Loucy (cell line): ENCODE measurements around the gene PDS5A.
"Not testable (repeated sequence)": the region's sequence is repeated elsewhere in the genome, so short reads cannot be mapped to it uniquely, and the experiment has no call there.

Experiments
- H2AFZ ChIP-seq: fragments of 200-600 bp; sonication (generic); 2 replicates; pipeline ENCODE4 v1.6.0; 2016; ENCODE audit warnings: antibody characterized with exemption, mild to moderate bottlenecking, low read length, moderate library complexity
- H3F3A ChIP-seq: fragments of 200-600 bp; 2 replicates; pipeline ENCODE4 v1.6.0; 2016; ENCODE audit warnings: antibody characterized with exemption, low read depth, mild to moderate bottlenecking
- H3K27me3 ChIP-seq: fragments of 200-600 bp; sonication (generic); 2 replicates; pipeline ENCODE4 v1.6.1; 2014; ENCODE audit warnings: low read length, mild to moderate bottlenecking; ENCODE audit not compliant: insufficient read depth, poor library complexity, severe bottlenecking
- H3K36me3 ChIP-seq: fragments of 200-600 bp; sonication (generic); 2 replicates; pipeline ENCODE4 v1.6.1; 2016; ENCODE audit warnings: low read length; ENCODE audit not compliant: insufficient read depth
- H3K4me1 ChIP-seq: fragments of 200-600 bp; sonication (generic); 2 replicates; pipeline ENCODE4 v1.5.1; 2014; ENCODE audit warnings: low read length, mild to moderate bottlenecking; ENCODE audit not compliant: insufficient read depth, poor library complexity, severe bottlenecking
- H3K4me2 ChIP-seq: fragments of 200-600 bp; sonication (generic); 2 replicates; pipeline ENCODE4 v1.6.0; 2014; ENCODE audit warnings: antibody characterized with exemption, low read length, low read depth, mild to moderate bottlenecking; ENCODE audit not compliant: poor library complexity, severe bottlenecking
- H3K4me3 ChIP-seq: fragments of 200-600 bp; sonication (generic); 2 replicates; pipeline ENCODE4 v1.5.1; 2014; ENCODE audit warnings: low read length, mild to moderate bottlenecking, mixed read lengths; ENCODE audit not compliant: poor library complexity, severe bottlenecking
- H3K79me2 ChIP-seq: fragments of 200-600 bp; sonication (generic); 2 replicates; pipeline ENCODE4 v1.6.1; 2014; ENCODE audit warnings: low read length; ENCODE audit not compliant: insufficient read depth
- H3K9ac ChIP-seq: fragments of 200-600 bp; sonication (generic); 2 replicates; pipeline ENCODE4 v1.6.0; 2014; ENCODE audit warnings: mild to moderate bottlenecking, low read depth, low read length, moderate library complexity; ENCODE audit not compliant: poor library complexity, severe bottlenecking
- H3K9me2 ChIP-seq: fragments of 200-600 bp; sonication (generic); replicated peaks from 2 replicates; pipeline ENCODE4 v1.6.1; 2016; ENCODE audit warnings: low read depth, low read length, mixed read lengths
- H3K9me3 ChIP-seq: fragments of 200-600 bp; sonication (generic); 2 replicates; pipeline ENCODE4 v1.6.1; 2014; ENCODE audit warnings: mild to moderate bottlenecking, antibody characterized with exemption, low read length, low read depth; ENCODE audit not compliant: insufficient read depth
- H4K20me1 ChIP-seq: fragments of 200-600 bp; sonication (generic); 2 replicates; pipeline ENCODE4 v1.6.0; 2014; ENCODE audit warnings: antibody characterized with exemption, low read length, mild to moderate bottlenecking; ENCODE audit not compliant: insufficient read depth, poor library complexity, severe bottlenecking
- EZH2phosphoT487 ChIP-seq: fragments of 200-600 bp; IDR thresholded peaks from 2 replicates; pipeline ENCODE4 v1.6.1; 2018; ENCODE audit warnings: antibody characterized with exemption, mild to moderate bottlenecking, moderate library complexity, borderline replicate concordance
- TF ChIP-seq, protein P1 (sequence below): fragments of 200-600 bp; sonication (generic); conservative IDR thresholded peaks from 2 replicates; pipeline ENCODE4 v1.5.1; 2014; ENCODE audit warnings: mild to moderate bottlenecking, antibody characterized with exemption, low read length

Gene PDS5A

DNA sequence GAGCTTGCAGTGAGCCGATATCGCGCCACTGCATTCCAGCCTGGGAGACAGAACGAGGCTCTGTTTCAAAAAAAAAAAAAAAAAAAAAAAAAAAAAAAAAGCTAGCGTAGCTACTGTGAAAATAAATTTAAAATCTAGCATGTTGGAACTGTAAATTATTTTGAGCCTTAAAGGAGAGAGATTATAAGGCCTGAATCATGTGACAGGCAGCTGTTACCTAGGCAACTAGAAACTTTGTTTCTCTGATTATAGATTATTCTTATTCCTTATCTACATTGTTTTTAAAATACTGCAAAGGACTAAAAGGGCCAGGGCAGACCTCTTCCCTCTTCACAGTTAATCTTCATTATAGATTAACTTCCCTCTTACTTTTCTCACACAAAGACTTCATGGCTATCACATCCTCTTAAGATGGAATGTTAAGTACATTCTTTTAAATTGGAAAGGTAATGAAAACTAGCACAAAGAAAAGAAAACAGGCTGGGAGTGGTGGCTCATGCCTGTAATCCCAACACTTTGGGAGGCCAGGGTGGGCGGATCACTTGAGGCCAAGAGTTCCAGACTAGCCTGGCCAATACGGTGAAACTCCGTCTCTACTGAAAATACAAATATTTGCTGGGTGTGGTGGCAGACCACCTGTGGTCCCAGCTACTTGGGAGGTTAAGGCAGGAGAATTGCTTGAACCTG lies 21.1 kb upstream of the PDS5A start:
- Histone ChIP-seq H4K20me1 (no peaks in the 10 kb centered on the region), H3K4me1 (no peaks in the 10 kb centered on the region), H3K9me2 (no peaks in the 10 kb centered on the region), H3K9me3 (no peaks in the 10 kb centered on the region), H2AFZ (no peak overlapping the region), H3K4me3 (no peak overlapping the region), H3K36me3 (no peaks in the 10 kb centered on the region), H3K79me2 (no peaks in the 10 kb centered on the region), H3K9ac (no peak overlapping the region), H3K4me2 (no peak overlapping the region), H3K27me3 (no peaks in the 10 kb centered on the region), H3F3A (no peaks in the 10 kb centered on the region)
- TF ChIP-seq, protein P1, sequence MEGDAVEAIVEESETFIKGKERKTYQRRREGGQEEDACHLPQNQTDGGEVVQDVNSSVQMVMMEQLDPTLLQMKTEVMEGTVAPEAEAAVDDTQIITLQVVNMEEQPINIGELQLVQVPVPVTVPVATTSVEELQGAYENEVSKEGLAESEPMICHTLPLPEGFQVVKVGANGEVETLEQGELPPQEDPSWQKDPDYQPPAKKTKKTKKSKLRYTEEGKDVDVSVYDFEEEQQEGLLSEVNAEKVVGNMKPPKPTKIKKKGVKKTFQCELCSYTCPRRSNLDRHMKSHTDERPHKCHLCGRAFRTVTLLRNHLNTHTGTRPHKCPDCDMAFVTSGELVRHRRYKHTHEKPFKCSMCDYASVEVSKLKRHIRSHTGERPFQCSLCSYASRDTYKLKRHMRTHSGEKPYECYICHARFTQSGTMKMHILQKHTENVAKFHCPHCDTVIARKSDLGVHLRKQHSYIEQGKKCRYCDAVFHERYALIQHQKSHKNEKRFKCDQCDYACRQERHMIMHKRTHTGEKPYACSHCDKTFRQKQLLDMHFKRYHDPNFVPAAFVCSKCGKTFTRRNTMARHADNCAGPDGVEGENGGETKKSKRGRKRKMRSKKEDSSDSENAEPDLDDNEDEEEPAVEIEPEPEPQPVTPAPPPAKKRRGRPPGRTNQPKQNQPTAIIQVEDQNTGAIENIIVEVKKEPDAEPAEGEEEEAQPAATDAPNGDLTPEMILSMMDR, result no peak
- no peak for TF ChIP-seq EZH2phosphoT487

DNA sequence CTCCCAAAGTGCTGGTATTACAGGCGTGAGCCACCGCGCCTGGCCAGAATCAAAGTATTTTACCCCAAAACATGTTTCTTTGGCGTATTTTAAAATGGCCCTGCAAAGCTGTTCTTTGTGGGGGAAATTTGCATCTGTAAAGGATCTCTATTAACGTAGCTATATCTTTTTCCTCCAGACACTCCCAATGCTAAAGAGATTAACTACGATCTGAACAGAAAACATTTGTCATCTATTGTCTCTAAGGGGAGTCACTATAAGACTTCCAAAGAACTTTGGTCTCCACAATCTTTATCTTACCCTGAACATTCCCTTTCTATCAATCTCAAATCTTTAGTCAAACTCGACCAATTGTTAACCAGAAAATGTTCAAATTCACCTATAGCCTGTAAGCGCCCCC lies 19.1 kb upstream of the PDS5A start:
- H3K4me3 ChIP-seq, result no peak overlapping the region
- no peak overlapping the region for H3K9ac ChIP-seq
- H3F3A ChIP-seq, result no peaks in the 10 kb centered on the region
- H3K79me2 ChIP-seq, result no peaks in the 10 kb centered on the region
- no peaks in the 10 kb centered on the region for H3K27me3 ChIP-seq
- no peaks in the 10 kb centered on the region for H3K36me3 ChIP-seq
- H2AFZ ChIP-seq, result no peak overlapping the region
- H3K9me2 ChIP-seq, result no peaks in the 10 kb centered on the region
- no peaks in the 10 kb centered on the region for H3K9me3 ChIP-seq
- no peak overlapping the region for H3K4me2 ChIP-seq
- no peaks in the 10 kb centered on the region for H4K20me1 ChIP-seq
- no peaks in the 10 kb centered on the region for H3K4me1 ChIP-seq
- TF ChIP-seq, protein P1, result no peak
- TF ChIP-seq EZH2phosphoT487, result no peak

GRCh38 chr4:39994406-39994805 lies 16.7 kb upstream of the PDS5A start:
- Histone ChIP-seq H3K4me2 (no peak overlapping the region), H3F3A (no peaks in the 10 kb centered on the region), H3K4me3 (no peak overlapping the region), H2AFZ (no peak overlapping the region), H3K79me2 (no peaks in the 10 kb centered on the region), H3K9ac (no peak overlapping the region), H3K4me1 (no peaks in the 10 kb centered on the region), H4K20me1 (no peaks in the 10 kb centered on the region), H3K9me2 (no peaks in the 10 kb centered on the region), H3K27me3 (no peaks in the 10 kb centered on the region), H3K9me3 (no peaks in the 10 kb centered on the region), H3K36me3 (no peaks in the 10 kb centered on the region)
- no peak for TF ChIP-seq EZH2phosphoT487
- TF ChIP-seq, protein P1, result no peak

DNA sequence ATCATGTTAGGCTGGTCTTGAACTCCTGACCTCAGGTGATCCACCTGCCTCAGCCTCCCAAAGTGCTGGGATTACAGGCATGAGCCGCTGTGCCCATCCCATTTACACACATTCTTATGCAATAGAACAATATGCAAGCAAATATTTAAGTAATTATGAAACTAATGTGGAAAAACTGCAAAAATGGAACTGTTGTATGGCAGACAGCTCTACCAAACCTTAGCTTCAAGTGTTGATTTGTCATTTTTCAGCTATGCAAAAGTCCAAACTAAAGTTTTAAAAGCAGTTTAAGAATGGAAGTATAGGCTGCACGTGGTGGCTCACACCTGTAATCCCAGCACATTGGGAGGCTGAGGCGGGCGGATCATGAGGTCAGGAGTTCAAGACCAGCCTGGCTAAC lies 11.7 kb upstream of the PDS5A start:
- H4K20me1 ChIP-seq, H2AFZ ChIP-seq, H3K9me2 ChIP-seq, H3K27me3 ChIP-seq, H3K9ac ChIP-seq, H3K4me2 ChIP-seq, H3K36me3 ChIP-seq, H3K9me3 ChIP-seq, H3K79me2 ChIP-seq, H3K4me3 ChIP-seq, H3K4me1 ChIP-seq, H3F3A ChIP-seq: not testable (repeated sequence)
